Naive thymus-derived CD8-positive, alpha-beta T cell (primary cell): Measurements from ENCODE around the gene GLI3. TPM values are rescaled to one million over a fixed set of nuclear protein-coding genes. Genes with fewer than 3 reads are reported as not detected.

ENCODE experiments used
- ATAC-seq, 2 donors: fragments of 150-1000 bp; cut with Tn5 transposase in 1 of 2; sonication (Bioruptor Pico), chemical (Tn5 transposase) in 1 of 2; 1 replicate in 1 of 2; 2 replicates in 1 of 2; pipeline ENCODE4 v1.10.0; 2021; ENCODE audit warnings: mild to moderate bottlenecking in 2 of 2, moderate library complexity in 2 of 2
- POLR2A ChIA-PET: fragments of 350-600 bp; sonication (Branson Sonifier 250); formaldehyde crosslinking; loops from one replicate; lab custom pipeline; 2021; ENCODE audit warnings: antibody characterized with exemption; lab: Charles Lee
- DNase-seq, 10 donors: peaks; one replicate each; pipeline versions ENCODE4 v3.0.0 to v3.0.0-alpha.2; 2020 to 2022
- H3K27ac Mint-ChIP-seq, 10 donors: one replicate each; pipeline ENCODE4 v1.8.0; 2020 to 2022; ENCODE audit warnings: mild to moderate bottlenecking in 10 of 10, mixed read lengths in 10 of 10, moderate library complexity in 4 of 10, inconsistent platforms in 1 of 10
- H3K27me3 Mint-ChIP-seq, 5 donors: one replicate each; pipeline ENCODE4 v1.8.0; 2021 to 2022; ENCODE audit warnings: mixed read lengths in 5 of 5
- H3K36me3 Mint-ChIP-seq, 3 donors: one replicate each; pipeline ENCODE4 v1.8.0; 2020 to 2022; ENCODE audit warnings: mixed read lengths in 3 of 3, mild to moderate bottlenecking in 2 of 3, inconsistent platforms in 1 of 3
- H3K4me1 Mint-ChIP-seq, 4 donors: one replicate each; pipeline ENCODE4 v1.8.0; 2021 to 2022; ENCODE audit warnings: mixed read lengths in 4 of 4
- H3K4me3 Mint-ChIP-seq, 10 donors: one replicate each; pipeline ENCODE4 v1.8.0; 2020 to 2022; ENCODE audit warnings: mild to moderate bottlenecking in 10 of 10, mixed read lengths in 10 of 10, moderate library complexity in 6 of 10, inconsistent platforms in 1 of 10
- H3K9me3 Mint-ChIP-seq, 9 donors: one replicate each; pipeline ENCODE4 v1.8.0; 2020 to 2022; ENCODE audit warnings: mixed read lengths in 9 of 9, mild to moderate bottlenecking in 3 of 9, inconsistent platforms in 1 of 9, moderate library complexity in 1 of 9
- polyA plus RNA-seq, 3 donors: library from polyadenylated mRNA; unstranded; fragments of 300-500 nt; fragmentation: Illumina TruSeq; gene quantifications; one replicate each; pipeline ENCODE4 v1.2.3, GENCODE V29; 2021
- total RNA-seq, 8 experiments: library from RNA in 2 of 8; stranded (reverse) in 2 of 8; gene quantifications; one replicate each; pipeline ENCODE4 v1.2.3 and lab custom pipeline; 2021 to 2026

Gene GLI3
- total and polyA plus RNA-seq, 5 experiments from 2014 or later = not detected

GRCh38 chr7:42117201-42117600 is 119.8 kb downstream of the GLI3 start:
- Mint-ChIP-seq H3K27me3 (peaks cover 0 to 4% (median 1%) of the 10 kb centered on the region in 5 donors), H3K4me1 (no peaks in the 10 kb centered on the region)

GRCh38 chr7:42115795-42116194 is 121.2 kb downstream of the GLI3 start:
- Mint-ChIP-seq H3K27ac (no peak overlapping the region), H3K27me3 (peaks cover 0 to 2% (median 1%) of the 10 kb centered on the region in 5 donors), H3K4me3 (no peak overlapping the region), H3K36me3 (no peaks in the 10 kb centered on the region), H3K4me1 (peaks cover 0 to under 1% (median 0%) of the 10 kb centered on the region in 4 donors), H3K9me3 (no peaks in the 10 kb centered on the region)
- no peak for DNase-seq
- no peak for ATAC-seq
- POLR2A ChIA-PET = no interaction called here

More at GRCh38 chr7:42117201-42117600, 119.8 kb downstream of the GLI3 start:
- Mint-ChIP-seq H3K4me3 (no peak overlapping the region), H3K9me3 (no peaks in the 10 kb centered on the region), H3K36me3 (no peaks in the 10 kb centered on the region), H3K27ac (no peak overlapping the region)
- POLR2A ChIA-PET = no interaction called here
- DNase-seq (no peak), ATAC-seq (no peak)

- no peaks in the 10 kb centered on the region for H3K9me3 Mint-ChIP-seq
- H3K4me1 Mint-ChIP-seq = peaks cover 0 to 2% (median under 1%) of the 10 kb centered on the region in 4 donors
- POLR2A ChIA-PET = no interaction called here
- DNase-seq = no peak
- no peak for ATAC-seq
- H3K27me3 Mint-ChIP-seq = peaks cover under 1 to 19% (median 4%) of the 10 kb centered on the region in 5 donors
- H3K36me3 Mint-ChIP-seq = no peaks in the 10 kb centered on the region
- H3K27ac Mint-ChIP-seq = no peak overlapping the region
- no peak overlapping the region for H3K4me3 Mint-ChIP-seq
These were observed 126.7 kb downstream of the GLI3 start for GRCh38 chr7:42110333-42110732.

- H3K4me3 Mint-ChIP-seq = no peak overlapping the region
- no peaks in the 10 kb centered on the region for H3K9me3 Mint-ChIP-seq
- POLR2A ChIA-PET = no interaction called here
- ATAC-seq = no peak
- peaks cover 1 to 22% (median 4%) of the 10 kb centered on the region in 5 donors for H3K27me3 Mint-ChIP-seq
- H3K4me1 Mint-ChIP-seq = peaks cover 0 to 2% (median under 1%) of the 10 kb centered on the region in 4 donors
- H3K36me3 Mint-ChIP-seq = no peaks in the 10 kb centered on the region
- H3K27ac Mint-ChIP-seq = no peak overlapping the region
- no peak for DNase-seq
These were observed 128.0 kb downstream of the GLI3 start for GRCh38 chr7:42108803-42109528.

- H3K27ac Mint-ChIP-seq = no peak overlapping the region
- peaks cover 0 to 2% (median under 1%) of the 10 kb centered on the region in 4 donors for H3K4me1 Mint-ChIP-seq
- no peaks in the 10 kb centered on the region for H3K36me3 Mint-ChIP-seq
- no peak for DNase-seq
- no peak overlapping the region for H3K4me3 Mint-ChIP-seq
- H3K27me3 Mint-ChIP-seq = peaks cover 1 to 22% (median 4%) of the 10 kb centered on the region in 5 donors
- no peak for ATAC-seq
- POLR2A ChIA-PET = no interaction called here
- no peaks in the 10 kb centered on the region for H3K9me3 Mint-ChIP-seq
These were observed 129.3 kb downstream of the GLI3 start for GRCh38 chr7:42107484-42108240.

GRCh38 chr7:42106562-42106961 is 130.4 kb downstream of the GLI3 start:
- ATAC-seq (no peak), DNase-seq (no peak)
- H3K9me3 Mint-ChIP-seq = no peaks in the 10 kb centered on the region
- no peaks in the 10 kb centered on the region for H3K36me3 Mint-ChIP-seq
- H3K27ac Mint-ChIP-seq = no peak overlapping the region
- H3K4me3 Mint-ChIP-seq = no peak overlapping the region
- H3K27me3 Mint-ChIP-seq = peaks cover 1 to 22% (median 3%) of the 10 kb centered on the region in 5 donors
- peaks cover 0 to 2% (median under 1%) of the 10 kb centered on the region in 4 donors for H3K4me1 Mint-ChIP-seq
- POLR2A ChIA-PET = no interaction called here

GRCh38 chr7:42105554-42106358 is 131.3 kb downstream of the GLI3 start:
- ATAC-seq = no peak
- POLR2A ChIA-PET = no interaction called here

GRCh38 chr7:42104694-42105093 is 132.3 kb downstream of the GLI3 start:
- POLR2A ChIA-PET = no interaction called here
- H3K4me3 Mint-ChIP-seq = no peak overlapping the region
- H3K27ac Mint-ChIP-seq = no peak overlapping the region
- no peaks in the 10 kb centered on the region for H3K36me3 Mint-ChIP-seq
- H3K4me1 Mint-ChIP-seq = peaks cover 0 to 2% (median 0%) of the 10 kb centered on the region in 4 donors
- no peaks in the 10 kb centered on the region for H3K9me3 Mint-ChIP-seq
- ATAC-seq (no peak), DNase-seq (no peak)
- H3K27me3 Mint-ChIP-seq = peaks cover 1 to 22% (median 3%) of the 10 kb centered on the region in 5 donors

More at GRCh38 chr7:42105554-42106358, 131.3 kb downstream of the GLI3 start:
- Mint-ChIP-seq H3K27me3 (peaks cover 1 to 22% (median 3%) of the 10 kb centered on the region in 5 donors), H3K4me1 (peaks cover 0 to 2% (median under 1%) of the 10 kb centered on the region in 4 donors), H3K27ac (no peak overlapping the region), H3K4me3 (no peak overlapping the region), H3K9me3 (no peaks in the 10 kb centered on the region), H3K36me3 (no peaks in the 10 kb centered on the region)
- no peak for DNase-seq

- Mint-ChIP-seq H3K27ac (no peak overlapping the region), H3K36me3 (no peaks in the 10 kb centered on the region), H3K9me3 (no peaks in the 10 kb centered on the region), H3K4me3 (no peak overlapping the region), H3K4me1 (no peaks in the 10 kb centered on the region), H3K27me3 (peaks cover 0 to 19% (median 2%) of the 10 kb centered on the region in 5 donors)
- DNase-seq = no peak
- no peak for ATAC-seq
- POLR2A ChIA-PET = no interaction called here
These were observed 132.8 kb downstream of the GLI3 start for GRCh38 chr7:42104231-42104630.

- H3K9me3 Mint-ChIP-seq = no peaks in the 10 kb centered on the region
- H3K27ac Mint-ChIP-seq = no peak overlapping the region
- H3K4me1 Mint-ChIP-seq = no peaks in the 10 kb centered on the region
- H3K36me3 Mint-ChIP-seq = no peaks in the 10 kb centered on the region
- no peak for DNase-seq
- POLR2A ChIA-PET = no interaction called here
- no peak overlapping the region for H3K4me3 Mint-ChIP-seq
- peaks cover 0 to 13% (median 1%) of the 10 kb centered on the region in 5 donors for H3K27me3 Mint-ChIP-seq
- no peak for ATAC-seq
These were observed 133.6 kb downstream of the GLI3 start for GRCh38 chr7:42103456-42103855.

GRCh38 chr7:42103020-42103419 is 134.0 kb downstream of the GLI3 start:
- H3K27me3 Mint-ChIP-seq = peaks cover 0 to 10% (median 0%) of the 10 kb centered on the region in 5 donors
- no peak overlapping the region for H3K27ac Mint-ChIP-seq
- no peak overlapping the region for H3K4me3 Mint-ChIP-seq
- no peaks in the 10 kb centered on the region for H3K4me1 Mint-ChIP-seq
- H3K9me3 Mint-ChIP-seq = no peaks in the 10 kb centered on the region
- no peak for ATAC-seq
- POLR2A ChIA-PET = no interaction called here
- DNase-seq = no peak
- no peaks in the 10 kb centered on the region for H3K36me3 Mint-ChIP-seq

GRCh38 chr7:42102301-42102700 is 134.7 kb downstream of the GLI3 start:
- H3K27me3 Mint-ChIP-seq = peaks cover 0 to 6% (median 0%) of the 10 kb centered on the region in 5 donors
- H3K4me1 Mint-ChIP-seq = no peaks in the 10 kb centered on the region
- no peaks in the 10 kb centered on the region for H3K9me3 Mint-ChIP-seq
- H3K36me3 Mint-ChIP-seq = no peaks in the 10 kb centered on the region
- POLR2A ChIA-PET = no interaction called here
- DNase-seq (no peak), ATAC-seq (no peak)
- no peak overlapping the region for H3K4me3 Mint-ChIP-seq
- no peak overlapping the region for H3K27ac Mint-ChIP-seq
